GM12892 (cell line): ENCODE measurements around the gene KLF18.

Experiments
- POLR2A ChIP-seq: IDR thresholded peaks from 2 replicates; pipeline ENCODE4 v1.6.1; 2011; ENCODE audit warnings: low read depth, low read length, control low read depth
- POLR2AphosphoS5 ChIP-seq: IDR thresholded peaks from 2 replicates; pipeline ENCODE4 v1.6.1; 2011; ENCODE audit warnings: low read depth, low read length, control low read depth
- TAF1 ChIP-seq: IDR thresholded peaks from 2 replicates; pipeline ENCODE4 v1.6.1; 2011; ENCODE audit warnings: low read depth, mild to moderate bottlenecking, control low read depth, low read length, borderline replicate concordance

DNA sequence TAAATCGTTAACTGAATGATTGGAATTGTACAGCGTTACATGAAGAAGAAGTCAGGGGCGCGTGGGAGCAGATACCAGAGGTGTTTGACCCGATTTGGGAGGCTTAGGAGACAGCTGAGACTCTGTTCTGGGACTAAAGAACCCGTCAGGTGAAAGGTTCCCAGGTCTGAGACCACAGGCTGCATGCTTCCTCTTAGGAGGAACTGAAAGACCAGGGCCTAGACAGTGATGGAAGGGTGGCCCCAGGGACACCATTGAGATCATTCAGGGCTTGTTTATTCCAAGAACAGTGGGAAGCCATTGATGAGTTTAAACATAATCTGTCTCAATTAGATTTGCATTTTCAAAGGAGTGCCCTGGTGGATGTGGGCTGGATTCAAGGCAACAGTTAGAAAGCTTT, 21.9 kb downstream of the KLF18 start:
- TF ChIP-seq POLR2AphosphoS5, result no peak
- TF ChIP-seq POLR2A, result no peak
- no peak for TF ChIP-seq TAF1
